ENCODE data around the gene MACO1.

DNA sequence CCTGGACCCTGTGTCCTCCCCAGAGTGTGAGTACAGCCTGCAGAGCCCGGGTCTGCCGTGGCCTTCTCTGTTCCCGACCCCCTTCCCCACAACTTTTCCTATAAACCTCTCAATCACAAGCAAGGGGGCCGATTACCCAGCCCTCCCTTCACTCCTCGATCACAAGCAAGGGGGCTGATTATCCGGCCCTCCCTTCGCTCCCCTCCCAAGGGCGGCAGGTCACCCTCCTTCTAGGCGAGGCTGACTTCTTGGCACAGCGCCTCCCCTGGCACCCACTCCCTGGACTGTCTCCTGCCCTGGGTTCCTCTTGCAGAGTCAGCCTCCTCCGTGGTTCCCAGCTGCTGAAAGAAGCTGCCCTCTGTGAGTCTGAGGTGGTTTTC, 100.4 kb downstream of the MACO1 start:
- TF ChIP-seq EZH2 (IDR thresholded peaks at IDR 0.05; ENCODE audit: insufficient read depth, poor library complexity, severe bottlenecking) = no peak
- TF ChIP-seq EZH2phosphoT487 (IDR thresholded peaks at IDR 0.05; ENCODE audit: insufficient read depth, low read depth) = no peak

Data from GM23248 (cell line).